ENCODE results near the gene GPR89A.
"Not testable (repeated sequence)": the region's sequence is repeated elsewhere in the genome, so short reads cannot be mapped to it uniquely, and the experiment has no call there.

DNA sequence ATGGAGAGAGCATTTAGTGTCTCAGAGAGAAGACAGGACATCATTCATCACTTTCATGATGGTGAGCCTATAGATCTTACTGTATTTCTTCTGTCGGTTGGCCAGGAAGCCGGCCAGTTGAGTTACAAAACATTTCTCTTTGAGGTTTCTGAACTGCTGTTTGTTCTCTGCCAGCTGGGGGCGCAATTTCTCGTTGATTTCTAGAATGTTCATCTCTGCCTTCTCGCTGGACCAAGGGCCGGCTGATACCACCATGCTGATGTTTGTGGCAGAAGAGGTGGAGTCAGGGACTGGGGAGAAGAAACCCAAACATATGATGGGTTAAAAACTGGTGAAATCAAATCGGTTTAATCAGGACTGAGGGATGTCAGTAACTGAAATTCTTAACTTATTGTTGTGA, 17.0 kb upstream of the GPR89A start:
- not testable (repeated sequence) for TF ChIP-seq CTCF (optimal IDR thresholded peaks at IDR 0.05 in 1 of 3, IDR thresholded peaks at IDR 0.05 in 1 of 3, conservative IDR thresholded peaks at IDR 0.05 in 1 of 3; ENCODE audit: extremely low read depth in 1 of 3, insufficient read depth in 2 of 3, low read length in 3 of 3); EZH2 (IDR thresholded peaks at IDR 0.05; ENCODE audit: low read length)

All from keratinocyte (primary cell).